GM10248 (cell line): ENCODE measurements around the gene RIMS3.

Source experiments
- CTCF ChIA-PET: fragments of 300-600 bp; sonication (Branson Sonifier 250); formaldehyde crosslinking; extraction: SDS; loops from one replicate; lab custom pipeline; 2021; ENCODE audit warnings: antibody characterized with exemption; lab: Yijun Ruan, JAX
- POLR2A ChIA-PET: fragments of 350-650 bp; sonication (Branson Sonifier 250); formaldehyde crosslinking; extraction: SDS; loops from one replicate; lab custom pipeline; 2020; ENCODE audit warnings: antibody characterized with exemption; lab: Yijun Ruan, JAX
- DNase-seq: peaks from one replicate; pipeline ENCODE4 v3.0.0; 2012; ENCODE audit errors: extremely low spot score
- CTCF ChIP-seq: IDR thresholded peaks from 2 replicates; pipeline ENCODE4 v1.5.1; 2012; ENCODE audit warnings: mild to moderate bottlenecking, low read depth; ENCODE audit errors: extremely low read depth, missing control alignments, control extremely low read depth

RIMS3 gene

GRCh38 chr1:40610156-40610555, 55.3 kb downstream of the RIMS3 start:
- TF ChIP-seq CTCF, result no peak
- ChIA-PET CTCF (interaction anchor here (1.0 to 2.1 kb wide), 7 partner anchors 37 to 342 kb away, joined by 3 to 9 read pairs (median 4); no protein-coding TSS in a partner anchor), POLR2A (no interaction called here)
- no peak for DNase-seq

GRCh38 chr1:40607921-40608320, 57.6 kb downstream of the RIMS3 start:
- CTCF ChIA-PET, result interaction anchor here (1.0 kb wide), 1 partner anchor 20 kb away, joined by 3 read pairs; no protein-coding TSS in a partner anchor
- no peak for DNase-seq
- TF ChIP-seq CTCF, result no peak
- POLR2A ChIA-PET, result no interaction called here

- no peak for TF ChIP-seq CTCF
- CTCF ChIA-PET, result interaction anchor here (0.7 to 1.3 kb wide), 3 partner anchors 8 to 346 kb away, joined by 3 read pairs; no protein-coding TSS in a partner anchor
- POLR2A ChIA-PET, result no interaction called here
- DNase-seq, result no peak
Measured at GRCh38 chr1:40606978-40607377, 58.5 kb downstream of the RIMS3 start.

GRCh38 chr1:40606194-40606593, 59.3 kb downstream of the RIMS3 start:
- TF ChIP-seq CTCF, result no peak
- POLR2A ChIA-PET, result no interaction called here
- CTCF ChIA-PET, result interaction anchor here (0.9 to 1.3 kb wide), 2 partner anchors 9 to 245 kb away, joined by 3 read pairs; no protein-coding TSS in a partner anchor
- DNase-seq, result no peak

- TF ChIP-seq CTCF, result no peak
- no peak for DNase-seq
- CTCF ChIA-PET, result interaction anchor here (0.9 to 1.2 kb wide), 2 partner anchors 11 to 250 kb away, joined by 3 to 4 read pairs; no protein-coding TSS in a partner anchor
- POLR2A ChIA-PET, result interaction anchor here (0.6 kb wide), 1 partner anchor 34 kb away, joined by 3 read pairs; no protein-coding TSS in a partner anchor
Measured at GRCh38 chr1:40599926-40600325, 65.6 kb downstream of the RIMS3 start.

- POLR2A ChIA-PET, result no interaction called here
- DNase-seq, result no peak
- CTCF ChIA-PET, result interaction anchor here (0.6 to 2.1 kb wide), 4 partner anchors 8 to 451 kb away, joined by 3 to 7 read pairs (median 4); no protein-coding TSS in a partner anchor
- TF ChIP-seq CTCF, result no peak
Measured at GRCh38 chr1:40595623-40596022, 69.9 kb downstream of the RIMS3 start.
